Measurements from ENCODE around the gene EFNA3. TPM values are rescaled to one million over a fixed set of nuclear protein-coding genes. Genes with fewer than 3 reads are reported as not detected.

Gene EFNA3
- total and polyA plus RNA-seq, 9 of the 15 experiments (the other 6 are each of a cell fraction or from before 2014, with no cell fraction given) = 0.59 to 7.9 (median 4.7) TPM

DNA sequence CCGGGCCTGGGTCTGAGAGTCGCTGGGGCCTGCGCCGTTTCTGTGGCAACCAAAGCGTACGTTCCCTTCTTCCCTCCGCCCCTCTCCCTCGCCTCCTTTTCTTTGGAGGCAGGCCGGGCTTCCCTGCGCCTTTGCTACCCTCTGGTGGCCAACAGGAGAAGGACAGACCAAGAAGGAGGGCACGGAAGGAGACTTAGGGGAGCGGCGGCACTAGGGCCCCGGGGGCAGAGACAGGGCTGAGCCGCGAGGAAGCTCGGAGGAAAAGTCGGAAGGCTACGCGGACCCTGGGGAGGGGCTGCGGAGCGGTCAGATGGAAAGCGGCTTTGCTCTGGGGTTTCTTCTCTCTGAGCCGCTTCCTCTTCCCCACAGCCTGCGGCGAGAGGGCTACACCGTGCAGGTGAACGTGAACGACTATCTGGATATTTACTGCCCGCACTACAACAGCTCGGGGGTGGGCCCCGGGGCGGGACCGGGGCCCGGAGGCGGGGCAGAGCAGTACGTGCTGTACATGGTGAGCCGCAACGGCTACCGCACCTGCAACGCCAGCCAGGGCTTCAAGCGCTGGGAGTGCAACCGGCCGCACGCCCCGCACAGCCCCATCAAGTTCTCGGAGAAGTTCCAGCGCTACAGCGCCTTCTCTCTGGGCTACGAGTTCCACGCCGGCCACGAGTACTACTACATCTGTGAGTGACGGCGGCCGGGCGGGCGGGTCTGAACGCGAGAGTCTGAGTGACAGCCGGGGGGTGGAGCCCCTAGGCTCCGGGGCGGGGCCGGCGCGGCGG lies 6.3 kb downstream of the EFNA3 start (continued):
- TF ChIP-seq, protein P1, sequence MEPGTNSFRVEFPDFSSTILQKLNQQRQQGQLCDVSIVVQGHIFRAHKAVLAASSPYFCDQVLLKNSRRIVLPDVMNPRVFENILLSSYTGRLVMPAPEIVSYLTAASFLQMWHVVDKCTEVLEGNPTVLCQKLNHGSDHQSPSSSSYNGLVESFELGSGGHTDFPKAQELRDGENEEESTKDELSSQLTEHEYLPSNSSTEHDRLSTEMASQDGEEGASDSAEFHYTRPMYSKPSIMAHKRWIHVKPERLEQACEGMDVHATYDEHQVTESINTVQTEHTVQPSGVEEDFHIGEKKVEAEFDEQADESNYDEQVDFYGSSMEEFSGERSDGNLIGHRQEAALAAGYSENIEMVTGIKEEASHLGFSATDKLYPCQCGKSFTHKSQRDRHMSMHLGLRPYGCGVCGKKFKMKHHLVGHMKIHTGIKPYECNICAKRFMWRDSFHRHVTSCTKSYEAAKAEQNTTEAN (CRISPR knock-in tag; IDR thresholded peaks at IDR 0.05) = no peak; the same call in 1 of the 2 replicates
- TF ChIP-seq FIP1L1 (IDR thresholded peaks at IDR 0.05; ENCODE audit: low read depth, low read length, poor library complexity, severe bottlenecking) (no peak), POLR2A (conservative IDR thresholded peaks at IDR 0.05) (peak; percentile 36; the same call in 1 of the 2 replicates), NBN (IDR thresholded peaks at IDR 0.05; ENCODE audit: low read depth) (peak; percentile 86; the same call in 1 of the 2 replicates), TCFL5 (CRISPR knock-in tag; conservative IDR thresholded peaks at IDR 0.05) (no peak), SMAD3 (CRISPR knock-in tag; conservative IDR thresholded peaks at IDR 0.05) (no peak), RCOR1 (IDR thresholded peaks at IDR 0.05; ENCODE audit: borderline replicate concordance in 1 of 2, low read depth in 2 of 2, low read length in 2 of 2) (peak in 1 of 2 experiments; percentile 59; a peak in 2 of 4 replicates), ZNF583 (CRISPR knock-in tag; IDR thresholded peaks at IDR 0.05) (no peak), ZNF140 (CRISPR knock-in tag; IDR thresholded peaks at IDR 0.05) (no peak), THRAP3 (IDR thresholded peaks at IDR 0.05; ENCODE audit: borderline replicate concordance) (peak; percentile 56; the same call in 1 of the 2 replicates), ADNP (tag; IDR thresholded peaks at IDR 0.05) (no peak)
- TF ChIP-seq, protein P2, sequence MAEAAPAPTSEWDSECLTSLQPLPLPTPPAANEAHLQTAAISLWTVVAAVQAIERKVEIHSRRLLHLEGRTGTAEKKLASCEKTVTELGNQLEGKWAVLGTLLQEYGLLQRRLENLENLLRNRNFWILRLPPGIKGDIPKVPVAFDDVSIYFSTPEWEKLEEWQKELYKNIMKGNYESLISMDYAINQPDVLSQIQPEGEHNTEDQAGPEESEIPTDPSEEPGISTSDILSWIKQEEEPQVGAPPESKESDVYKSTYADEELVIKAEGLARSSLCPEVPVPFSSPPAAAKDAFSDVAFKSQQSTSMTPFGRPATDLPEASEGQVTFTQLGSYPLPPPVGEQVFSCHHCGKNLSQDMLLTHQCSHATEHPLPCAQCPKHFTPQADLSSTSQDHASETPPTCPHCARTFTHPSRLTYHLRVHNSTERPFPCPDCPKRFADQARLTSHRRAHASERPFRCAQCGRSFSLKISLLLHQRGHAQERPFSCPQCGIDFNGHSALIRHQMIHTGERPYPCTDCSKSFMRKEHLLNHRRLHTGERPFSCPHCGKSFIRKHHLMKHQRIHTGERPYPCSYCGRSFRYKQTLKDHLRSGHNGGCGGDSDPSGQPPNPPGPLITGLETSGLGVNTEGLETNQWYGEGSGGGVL (CRISPR knock-in tag; IDR thresholded peaks at IDR 0.05) = no peak
- TF ChIP-seq, protein P3, sequence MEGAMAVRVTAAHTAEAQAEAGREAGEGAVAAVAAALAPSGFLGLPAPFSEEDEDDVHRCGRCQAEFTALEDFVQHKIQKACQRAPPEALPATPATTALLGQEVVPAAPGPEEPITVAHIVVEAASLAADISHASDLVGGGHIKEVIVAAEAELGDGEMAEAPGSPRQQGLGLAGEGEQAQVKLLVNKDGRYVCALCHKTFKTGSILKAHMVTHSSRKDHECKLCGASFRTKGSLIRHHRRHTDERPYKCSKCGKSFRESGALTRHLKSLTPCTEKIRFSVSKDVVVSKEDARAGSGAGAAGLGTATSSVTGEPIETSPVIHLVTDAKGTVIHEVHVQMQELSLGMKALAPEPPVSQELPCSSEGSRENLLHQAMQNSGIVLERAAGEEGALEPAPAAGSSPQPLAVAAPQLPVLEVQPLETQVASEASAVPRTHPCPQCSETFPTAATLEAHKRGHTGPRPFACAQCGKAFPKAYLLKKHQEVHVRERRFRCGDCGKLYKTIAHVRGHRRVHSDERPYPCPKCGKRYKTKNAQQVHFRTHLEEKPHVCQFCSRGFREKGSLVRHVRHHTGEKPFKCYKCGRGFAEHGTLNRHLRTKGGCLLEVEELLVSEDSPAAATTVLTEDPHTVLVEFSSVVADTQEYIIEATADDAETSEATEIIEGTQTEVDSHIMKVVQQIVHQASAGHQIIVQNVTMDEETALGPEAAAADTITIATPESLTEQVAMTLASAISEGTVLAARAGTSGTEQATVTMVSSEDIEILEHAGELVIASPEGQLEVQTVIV (CRISPR knock-in tag; IDR thresholded peaks at IDR 0.05; ENCODE audit: borderline replicate concordance) = no peak
- TF ChIP-seq, protein P4, sequence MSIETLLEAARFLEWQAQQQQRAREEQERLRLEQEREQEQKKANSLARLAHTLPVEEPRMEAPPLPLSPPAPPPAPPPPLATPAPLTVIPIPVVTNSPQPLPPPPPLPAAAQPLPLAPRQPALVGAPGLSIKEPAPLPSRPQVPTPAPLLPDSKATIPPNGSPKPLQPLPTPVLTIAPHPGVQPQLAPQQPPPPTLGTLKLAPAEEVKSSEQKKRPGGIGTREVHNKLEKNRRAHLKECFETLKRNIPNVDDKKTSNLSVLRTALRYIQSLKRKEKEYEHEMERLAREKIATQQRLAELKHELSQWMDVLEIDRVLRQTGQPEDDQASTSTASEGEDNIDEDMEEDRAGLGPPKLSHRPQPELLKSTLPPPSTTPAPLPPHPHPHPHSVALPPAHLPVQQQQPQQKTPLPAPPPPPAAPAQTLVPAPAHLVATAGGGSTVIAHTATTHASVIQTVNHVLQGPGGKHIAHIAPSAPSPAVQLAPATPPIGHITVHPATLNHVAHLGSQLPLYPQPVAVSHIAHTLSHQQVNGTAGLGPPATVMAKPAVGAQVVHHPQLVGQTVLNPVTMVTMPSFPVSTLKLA (conservative IDR thresholded peaks at IDR 0.05) = peak; percentile 86 to 92
